OCI-LY1 (cell line): ENCODE data around the gene INSM1.

Source experiments
- CTCF ChIP-seq: fragments of 200-600 bp; sonication (generic), shearing (Covaris generic); IDR thresholded peaks from 2 replicates; pipeline ENCODE4 v1.5.1; 2017; ENCODE audit warnings: mild to moderate bottlenecking, antibody characterized with exemption, low read length, moderate library complexity, mixed read lengths
- EZH2 ChIP-seq: fragments of 200-600 bp; sonication (generic), shearing (Covaris generic); IDR thresholded peaks from 2 replicates; pipeline ENCODE4 v1.8.0; 2017; ENCODE audit warnings: borderline replicate concordance, mixed run types, mild to moderate bottlenecking, antibody characterized with exemption, low read length, moderate library complexity, mixed read lengths

GRCh38 chr20:20334489-20334888 is 33.4 kb upstream of the INSM1 start:
- TF ChIP-seq CTCF (no peak), EZH2 (no peak)
